SK-N-MC (cell line): ENCODE data around the gene PAK1.
"Not testable (repeated sequence)": the region's sequence is repeated elsewhere in the genome, so short reads cannot be mapped to it uniquely, and the experiment has no call there.

Experiments used
- DNase-seq: peaks from one replicate; pipeline ENCODE4 v3.0.0-alpha.2; 2011; ENCODE audit warnings: low read depth, low spot score
- H3K27ac ChIP-seq: fragments of 200-600 bp; sonication (generic); 2 replicates; pipeline ENCODE4 v1.5.1; 2016; ENCODE audit warnings: mixed run types
- H3K36me3 ChIP-seq: fragments of 200-600 bp; sonication (generic); 2 replicates; pipeline ENCODE4 v1.6.1; 2017; ENCODE audit warnings: antibody characterized with exemption, low read length, mixed read lengths; ENCODE audit not compliant: insufficient read depth
- H3K4me3 ChIP-seq: fragments of 200-600 bp; sonication (generic); 2 replicates; pipeline ENCODE4 v1.5.1; 2016
- H3K9ac ChIP-seq: fragments of 200-600 bp; sonication (generic); 2 replicates; pipeline ENCODE4 v1.8.0; 2017; ENCODE audit warnings: mixed run types, mixed read lengths; ENCODE audit not compliant: insufficient read length
- H3K9me3 ChIP-seq: fragments of 200-600 bp; sonication (generic); 2 replicates; pipeline ENCODE4 v1.6.1; 2017; ENCODE audit warnings: low read depth, mild to moderate bottlenecking, antibody characterized with exemption, low read length, moderate library complexity, mixed read lengths
- EZH2 ChIP-seq: fragments of 200-600 bp; sonication (generic); IDR thresholded peaks from one replicate; pipeline ENCODE4 v1.6.1; 2017; ENCODE audit warnings: antibody characterized with exemption
- FOXP2 ChIP-seq: optimal IDR thresholded peaks from 2 replicates; pipeline ENCODE3; 2011; ENCODE audit warnings: mild to moderate bottlenecking, moderate library complexity; ENCODE audit not compliant: insufficient read depth; ENCODE audit errors: extremely low read length, control extremely low read depth
- POLR2AphosphoS5 ChIP-seq: IDR thresholded peaks from 2 replicates; pipeline ENCODE4 v1.6.1; 2012; ENCODE audit warnings: mild to moderate bottlenecking, low read depth, low read length, borderline replicate concordance

Gene PAK1

GRCh38 chr11:77396305-77396704 is 77.6 kb downstream of the PAK1 start:
- H3K36me3 ChIP-seq, result no peaks in the 10 kb centered on the region
- H3K9ac ChIP-seq, result no peak overlapping the region
- no peak for TF ChIP-seq FOXP2
- TF ChIP-seq EZH2, result no peak
- TF ChIP-seq POLR2AphosphoS5, result no peak
- no peak for DNase-seq
- no peak overlapping the region for H3K4me3 ChIP-seq
- no peak overlapping the region for H3K27ac ChIP-seq
- H3K9me3 ChIP-seq, result no peaks in the 10 kb centered on the region

GRCh38 chr11:77395460-77396173 is 78.3 kb downstream of the PAK1 start:
- no peak for DNase-seq
- no peak overlapping the region for H3K4me3 ChIP-seq
- H3K9ac ChIP-seq, result no peak overlapping the region

GRCh38 chr11:77392842-77393241 is 81.1 kb downstream of the PAK1 start:
- DNase-seq, result no peak
- no peak overlapping the region for H3K9ac ChIP-seq
- no peak for TF ChIP-seq EZH2
- no peak for TF ChIP-seq FOXP2
- TF ChIP-seq POLR2AphosphoS5, result no peak

More at GRCh38 chr11:77395460-77396173, 78.3 kb downstream of the PAK1 start:
- peaks cover 5% of the 10 kb centered on the region; the same call in 1 of the 2 replicates for H3K36me3 ChIP-seq
- H3K9me3 ChIP-seq, result no peaks in the 10 kb centered on the region
- TF ChIP-seq FOXP2 (no peak), POLR2AphosphoS5 (no peak), EZH2 (no peak)
- no peak overlapping the region for H3K27ac ChIP-seq

GRCh38 chr11:77387701-77388100 is 86.2 kb downstream of the PAK1 start:
- peaks cover 16% of the 10 kb centered on the region for H3K36me3 ChIP-seq
- no peak overlapping the region for H3K27ac ChIP-seq
- no peaks in the 10 kb centered on the region for H3K9me3 ChIP-seq
- no peak for TF ChIP-seq POLR2AphosphoS5
- no peak for TF ChIP-seq EZH2
- TF ChIP-seq FOXP2, result no peak
- H3K9ac ChIP-seq, result no peak overlapping the region
- no peak for DNase-seq
- H3K4me3 ChIP-seq, result no peak overlapping the region

More at GRCh38 chr11:77392842-77393241, 81.1 kb downstream of the PAK1 start:
- Histone ChIP-seq H3K4me3 (no peak overlapping the region), H3K27ac (no peak overlapping the region), H3K9me3 (no peaks in the 10 kb centered on the region), H3K36me3 (peaks cover 7% of the 10 kb centered on the region; the same call in 1 of the 2 replicates)

- H3K9ac ChIP-seq, result no peak overlapping the region
- H3K36me3 ChIP-seq, result peaks cover 16% of the 10 kb centered on the region
- no peaks in the 10 kb centered on the region for H3K9me3 ChIP-seq
- no peak overlapping the region for H3K4me3 ChIP-seq
- no peak for DNase-seq
- no peak overlapping the region for H3K27ac ChIP-seq
- no peak for TF ChIP-seq FOXP2
- TF ChIP-seq EZH2, result no peak
- no peak for TF ChIP-seq POLR2AphosphoS5
These were observed 87.7 kb downstream of the PAK1 start for GRCh38 chr11:77386178-77386577.

- H3K4me3 ChIP-seq, DNase-seq, H3K9me3 ChIP-seq, H3K9ac ChIP-seq, H3K27ac ChIP-seq: not testable (repeated sequence)
- peaks cover 11% of the 10 kb centered on the region for H3K36me3 ChIP-seq
These were observed 88.6 kb downstream of the PAK1 start for GRCh38 chr11:77385255-77385771.

- Histone ChIP-seq H3K4me3 (no peak overlapping the region), H3K9ac (no peak overlapping the region), H3K9me3 (no peaks in the 10 kb centered on the region), H3K27ac (no peak overlapping the region), H3K36me3 (peaks cover 11% of the 10 kb centered on the region)
- no peak for DNase-seq
- TF ChIP-seq POLR2AphosphoS5 (no peak), EZH2 (no peak), FOXP2 (no peak)
These were observed 89.3 kb downstream of the PAK1 start for GRCh38 chr11:77384571-77384970.

- peaks cover 15% of the 10 kb centered on the region for H3K36me3 ChIP-seq
- not testable (repeated sequence) for H3K27ac ChIP-seq, H3K9me3 ChIP-seq, H3K9ac ChIP-seq, DNase-seq, H3K4me3 ChIP-seq
These were observed 90.5 kb downstream of the PAK1 start for GRCh38 chr11:77383349-77383748.
